Inflammatory macrophage treated with lipopolysaccharide for 1 hour (primary cell): Measurements from ENCODE around the gene PKMYT1.

ENCODE experiments used
- DNase-seq, 2 donors: peaks; one replicate each; pipeline ENCODE4 v3.0.0-alpha.2; 2020 to 2022

The PKMYT1 gene

DNA sequence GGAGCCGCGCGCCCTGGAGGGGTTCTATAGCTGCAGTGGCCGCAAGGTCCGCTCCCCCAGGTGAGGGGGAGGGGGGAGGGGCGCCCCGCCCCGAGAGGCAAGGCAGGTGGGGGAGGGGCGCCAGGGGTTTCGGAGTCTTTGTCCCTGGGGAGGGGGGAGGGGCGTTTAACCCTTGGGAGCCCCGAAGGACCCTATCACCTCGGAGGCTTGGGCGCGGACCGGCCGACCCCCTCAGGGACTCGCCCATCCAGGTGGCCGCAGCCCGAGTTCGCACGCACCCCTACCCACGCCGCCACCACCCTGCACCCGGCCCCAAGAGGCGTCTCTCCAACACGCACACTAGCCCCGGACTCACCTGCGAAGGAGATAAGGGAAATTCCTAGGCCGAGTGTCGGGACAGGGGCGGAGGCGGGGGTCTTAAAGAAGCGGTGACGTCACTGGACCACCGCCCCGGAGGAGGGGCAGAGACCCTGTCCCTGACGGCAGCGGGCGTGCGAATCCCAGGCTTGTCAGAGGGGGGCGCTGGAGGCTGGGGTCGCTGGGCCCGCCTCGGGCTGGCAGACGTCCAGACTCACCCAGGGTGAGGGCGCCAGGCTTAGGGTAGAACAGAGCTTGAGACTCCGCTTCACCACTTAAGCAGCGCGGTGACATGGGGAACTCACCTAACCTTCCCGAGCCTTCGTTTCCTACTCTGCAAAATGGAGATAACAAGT is 37.7 kb upstream of the PKMYT1 start, which contains the start of gene CLDN6:
TSS of gene CLDN6 (minus strand) at position 390 of the 713 bp plus-strand sequence. CDS start 2,162 bp downstream, outside the sequence.
- no peak for DNase-seq

DNA sequence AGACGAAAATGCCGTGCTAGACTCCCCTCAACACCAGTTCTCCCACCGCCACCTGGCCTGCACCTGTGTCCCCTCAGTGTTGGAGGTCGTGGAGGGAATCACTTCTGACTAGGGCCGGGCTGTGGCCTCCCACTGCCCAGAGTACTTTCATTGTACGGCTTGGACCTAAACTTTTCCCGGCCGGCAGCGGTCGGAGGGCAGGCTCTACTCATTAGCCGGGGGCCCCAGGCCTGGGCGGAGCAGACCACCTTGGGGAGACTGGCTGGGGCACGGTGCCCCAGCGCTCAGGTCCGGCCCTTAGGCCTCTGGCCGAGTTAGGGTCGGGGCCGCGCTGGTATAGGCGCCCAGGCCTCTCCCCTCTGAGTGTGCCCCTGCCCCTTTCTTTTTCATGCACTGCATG is 37.1 kb upstream of the PKMYT1 start:
- no peak for DNase-seq

DNA sequence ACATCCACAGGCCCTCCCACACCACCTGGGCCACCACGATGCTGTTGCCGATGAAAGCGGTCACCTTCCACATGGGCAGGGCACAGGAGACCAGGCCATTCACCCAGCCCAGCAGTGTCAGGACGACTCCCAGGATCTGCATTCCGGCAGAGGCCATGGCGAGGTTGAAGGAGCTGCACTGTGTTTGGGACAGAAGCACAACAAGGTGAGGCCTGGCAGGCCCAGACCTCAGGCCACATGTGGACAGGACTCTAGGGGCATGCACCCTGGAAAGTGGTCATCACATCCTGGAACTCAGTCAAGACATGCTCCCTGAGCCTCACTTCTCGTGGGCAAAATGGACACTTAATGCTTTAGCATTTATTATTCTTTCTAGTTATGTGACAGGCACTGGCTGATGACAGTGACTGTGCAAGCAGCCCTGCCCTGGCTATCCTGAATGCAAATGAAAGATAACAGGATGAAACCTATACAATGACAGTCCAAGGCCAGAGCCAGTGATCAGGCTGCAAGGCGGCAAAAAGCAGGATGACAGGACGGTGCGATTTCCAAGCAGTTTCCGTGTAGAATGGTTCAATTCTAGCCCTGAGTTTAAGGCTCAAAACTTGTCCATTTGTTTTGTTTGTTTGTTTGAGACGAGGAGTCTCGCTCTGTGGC is 35.7 kb upstream of the PKMYT1 start:
- DNase-seq, result no peak

DNA sequence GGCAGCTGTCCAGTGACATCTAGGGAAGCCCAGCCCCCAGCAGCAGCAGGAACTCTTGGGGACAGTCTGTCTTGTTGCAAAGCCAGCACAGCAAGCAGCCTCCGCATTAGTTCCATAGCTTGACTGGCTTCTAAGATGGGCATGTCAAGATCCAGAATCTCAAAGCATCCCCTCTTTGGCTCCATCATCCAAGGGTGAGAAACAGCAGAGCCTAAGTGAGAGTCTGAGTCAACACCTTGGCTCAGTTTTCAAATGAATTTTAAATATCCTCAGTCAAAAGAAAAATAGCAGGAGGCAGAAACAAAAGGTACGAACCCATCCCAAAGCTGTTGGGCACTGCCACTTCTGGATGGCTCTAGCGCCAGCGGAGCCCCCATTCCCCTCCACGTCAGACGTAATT is 34.7 kb upstream of the PKMYT1 start:
- DNase-seq, result no peak

DNA sequence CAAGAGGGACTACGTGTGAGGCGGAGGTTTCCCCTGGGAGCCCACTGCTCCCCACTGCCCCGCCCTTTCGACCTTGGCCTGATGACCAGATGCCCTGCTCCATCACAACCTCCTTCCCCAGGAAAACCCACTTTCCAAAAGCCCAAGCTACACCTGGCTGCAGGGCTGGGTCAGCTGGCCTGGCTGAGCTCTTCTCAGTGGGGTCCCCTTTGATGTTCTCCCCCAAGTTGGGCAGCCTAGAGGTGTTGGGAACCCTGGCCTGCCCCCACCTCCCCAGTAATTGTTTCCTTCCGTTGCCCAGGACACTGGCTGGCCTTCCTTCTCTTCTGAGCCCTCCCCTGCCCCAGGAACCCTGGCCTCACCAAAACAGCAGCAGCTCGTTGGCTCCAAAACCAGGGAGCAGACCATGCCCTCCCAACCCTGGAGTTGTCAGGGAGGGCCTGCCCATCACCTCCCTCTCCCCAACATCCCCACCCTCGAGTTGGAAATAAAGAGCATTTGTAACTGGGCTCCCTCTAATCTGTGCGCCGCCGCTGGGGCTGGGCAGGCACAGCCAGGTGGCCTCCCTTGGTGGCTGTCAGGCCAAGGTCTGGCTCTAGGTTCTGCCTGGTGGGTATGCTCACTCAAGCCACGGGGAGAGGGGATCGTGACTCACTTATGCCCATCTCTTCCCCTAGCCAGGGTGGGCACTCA is 33.9 kb upstream of the PKMYT1 start:
- DNase-seq, result no peak

DNA sequence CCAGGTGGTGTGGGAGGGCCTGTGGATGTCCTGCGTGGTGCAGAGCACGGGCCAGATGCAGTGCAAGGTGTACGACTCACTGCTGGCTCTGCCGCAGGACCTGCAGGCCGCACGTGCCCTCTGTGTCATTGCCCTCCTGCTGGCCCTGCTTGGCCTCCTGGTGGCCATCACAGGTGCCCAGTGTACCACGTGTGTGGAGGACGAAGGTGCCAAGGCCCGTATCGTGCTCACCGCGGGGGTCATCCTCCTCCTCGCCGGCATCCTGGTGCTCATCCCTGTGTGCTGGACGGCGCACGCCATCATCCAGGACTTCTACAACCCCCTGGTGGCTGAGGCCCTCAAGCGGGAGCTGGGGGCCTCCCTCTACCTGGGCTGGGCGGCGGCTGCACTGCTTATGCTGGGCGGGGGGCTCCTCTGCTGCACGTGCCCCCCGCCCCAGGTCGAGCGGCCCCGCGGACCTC is 33.3 kb upstream of the PKMYT1 start:
- DNase-seq, result no peak

DNA sequence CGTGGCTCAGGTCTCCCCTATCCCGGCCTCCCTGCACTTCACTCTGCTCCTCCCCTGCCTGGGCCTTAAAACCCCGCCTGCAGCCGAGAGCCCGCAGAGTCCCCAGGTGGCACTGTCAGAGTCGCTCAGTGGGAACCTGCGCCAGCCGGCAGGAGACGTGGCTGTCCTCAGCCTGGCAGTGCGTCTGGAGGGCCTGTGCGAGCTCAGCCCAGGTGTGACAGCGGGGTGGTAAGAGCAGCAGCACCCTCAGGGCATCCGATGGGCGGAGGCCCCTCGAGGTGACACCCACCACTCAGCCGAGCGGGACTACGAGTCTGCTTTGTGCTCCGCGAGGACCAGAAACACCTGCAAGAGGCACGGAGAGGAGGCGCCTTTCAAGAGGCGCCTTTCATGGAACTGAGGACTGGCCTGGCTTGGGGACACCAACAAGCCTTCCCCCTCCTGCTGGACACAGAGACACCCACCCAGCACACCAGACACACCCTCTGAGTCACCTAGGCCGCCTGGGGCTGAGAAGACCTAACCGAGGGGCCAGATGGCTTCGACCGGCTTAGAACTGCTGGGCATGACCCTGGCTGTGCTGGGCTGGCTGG is 32.7 kb upstream of the PKMYT1 start, which contains the start of gene CLDN9:
TSS of gene CLDN9 (plus strand) at position 96 of the 593 bp plus-strand sequence. CDS start at position 536, 440 bp downstream.
- no peak for DNase-seq

DNA sequence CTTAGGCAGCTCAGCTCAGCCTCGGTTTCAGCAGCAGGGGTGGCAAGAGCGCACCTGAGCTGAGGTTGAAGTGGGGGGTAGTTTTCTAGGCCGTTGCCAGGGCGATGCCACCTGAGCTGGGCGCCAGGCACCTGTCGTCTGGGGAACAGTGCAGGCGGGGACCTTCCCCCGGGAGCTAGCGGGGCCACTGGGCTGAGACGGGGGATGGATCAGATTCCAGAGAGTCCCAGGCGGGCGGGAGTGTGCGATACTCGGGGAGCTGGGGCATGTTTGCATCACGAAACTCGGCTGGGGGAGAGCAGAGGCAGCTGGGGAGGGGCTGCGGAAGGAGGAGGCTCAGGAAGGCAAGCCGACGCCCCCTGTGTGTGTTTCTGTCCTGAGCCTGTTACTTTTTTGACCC is 32.0 kb upstream of the PKMYT1 start:
- DNase-seq, result no peak

DNA sequence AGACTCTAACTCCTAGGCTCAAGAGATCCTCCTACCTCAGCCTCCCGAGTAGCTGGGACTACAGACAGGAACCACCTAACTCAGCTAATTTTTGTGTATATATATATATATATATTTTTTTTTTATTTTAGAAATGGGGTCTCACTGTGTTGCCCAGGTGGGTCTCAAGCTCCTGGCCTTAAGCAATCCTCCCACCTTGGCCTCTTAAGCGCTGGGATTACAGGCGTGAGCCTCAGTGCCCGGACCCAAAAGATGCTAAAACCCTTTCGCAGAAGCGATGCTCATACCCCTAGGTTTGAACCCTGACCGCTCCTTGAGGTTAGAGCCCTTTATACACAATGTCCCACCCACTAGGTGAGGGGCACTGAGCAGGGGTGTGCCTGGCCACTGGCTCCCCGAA is 30.3 kb upstream of the PKMYT1 start:
- no peak for DNase-seq

DNA sequence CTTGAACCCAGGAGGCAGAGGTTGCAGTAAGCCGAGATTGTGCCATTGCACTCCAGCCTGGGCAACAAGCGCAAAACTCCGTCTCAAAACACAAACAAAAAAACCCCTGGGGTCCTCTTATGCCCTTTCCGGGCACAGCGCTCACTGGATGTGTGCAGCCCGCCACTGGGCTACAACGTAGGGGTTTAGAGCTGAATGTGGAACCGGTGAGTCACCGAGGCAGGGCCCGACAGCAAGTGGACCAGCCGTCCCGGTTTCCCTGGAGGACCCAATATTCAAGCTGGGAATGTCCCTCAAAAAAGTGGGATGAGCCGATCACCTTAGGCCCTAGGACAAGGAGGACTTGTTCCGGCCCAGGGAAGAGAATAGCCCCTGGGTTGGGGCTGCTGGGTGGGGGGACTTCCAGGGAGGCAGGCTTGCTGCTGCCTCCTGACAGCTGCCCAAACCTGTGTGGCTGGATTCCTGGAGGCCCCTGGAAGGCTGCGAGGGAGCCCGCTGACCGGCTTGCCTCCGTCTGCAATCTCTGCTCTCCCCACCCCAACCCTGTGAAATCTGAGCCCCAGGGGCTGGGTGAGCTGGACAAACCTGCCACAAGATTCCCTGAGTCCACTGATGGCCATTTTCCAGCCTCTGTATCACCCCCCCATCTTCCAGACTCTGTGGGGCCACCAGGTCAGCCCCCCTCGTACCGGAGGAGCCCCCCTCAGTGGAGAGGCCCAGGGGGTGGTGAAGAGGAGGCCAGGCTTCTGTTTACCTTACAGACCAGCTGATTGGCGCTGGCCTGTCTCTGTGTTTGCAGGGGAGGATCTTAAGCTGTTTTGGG is 29.5 kb upstream of the PKMYT1 start:
- no peak for DNase-seq

DNA sequence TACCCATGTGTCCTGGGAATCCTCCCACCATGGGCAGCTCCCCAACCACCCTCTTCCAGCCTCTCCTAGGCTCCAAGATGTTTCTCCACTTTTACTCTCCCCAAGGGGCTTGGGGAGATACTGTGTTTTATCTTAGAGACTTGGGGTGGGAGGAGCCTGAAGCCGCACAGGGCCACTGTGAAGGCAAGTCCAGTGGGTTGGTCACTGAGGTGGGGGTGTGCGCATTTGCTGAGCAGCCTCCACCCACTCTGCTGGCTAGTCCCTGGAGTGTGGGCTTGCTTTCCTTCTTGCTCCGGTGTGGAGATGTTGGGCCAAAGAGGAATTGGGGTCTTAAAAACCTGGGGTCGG is 28.4 kb upstream of the PKMYT1 start:
- DNase-seq, result no peak

DNA sequence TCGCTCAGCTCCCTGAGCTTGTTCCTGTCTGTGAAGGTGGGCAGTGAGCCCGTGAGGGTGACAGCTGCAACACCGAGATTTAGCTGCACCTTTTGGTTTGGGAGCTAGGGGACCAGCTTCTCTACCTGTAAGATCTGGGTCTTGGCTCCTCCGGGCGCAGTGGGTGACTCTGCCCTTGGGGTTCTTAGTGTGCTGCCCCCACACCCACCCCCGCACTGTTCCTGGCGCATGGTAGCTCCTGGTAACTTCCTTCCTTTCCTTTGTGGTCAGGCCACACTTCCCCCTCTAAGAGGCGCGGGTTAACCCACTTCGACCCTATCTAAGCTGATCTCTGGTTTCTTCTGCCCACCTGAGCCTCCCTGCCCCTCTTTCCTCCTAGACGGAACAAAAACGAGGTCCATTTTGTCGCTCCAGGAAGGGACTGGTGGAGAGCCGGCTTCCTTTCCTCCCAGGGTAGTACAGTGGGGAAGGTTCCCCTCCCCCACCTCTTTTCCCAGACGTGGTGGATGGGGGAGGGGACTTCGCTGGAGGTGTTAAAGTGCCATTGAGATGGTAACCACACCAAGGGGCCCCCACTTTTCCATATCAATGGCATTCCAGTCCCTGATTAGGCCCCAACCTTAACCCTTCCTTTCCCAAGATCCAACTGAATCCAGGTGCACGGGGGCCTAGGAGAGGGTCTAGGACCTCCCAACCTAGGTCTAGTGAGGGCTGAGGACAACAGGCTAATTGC is 27.9 kb upstream of the PKMYT1 start:
- peak; percentile 50 to 54 for DNase-seq

DNA sequence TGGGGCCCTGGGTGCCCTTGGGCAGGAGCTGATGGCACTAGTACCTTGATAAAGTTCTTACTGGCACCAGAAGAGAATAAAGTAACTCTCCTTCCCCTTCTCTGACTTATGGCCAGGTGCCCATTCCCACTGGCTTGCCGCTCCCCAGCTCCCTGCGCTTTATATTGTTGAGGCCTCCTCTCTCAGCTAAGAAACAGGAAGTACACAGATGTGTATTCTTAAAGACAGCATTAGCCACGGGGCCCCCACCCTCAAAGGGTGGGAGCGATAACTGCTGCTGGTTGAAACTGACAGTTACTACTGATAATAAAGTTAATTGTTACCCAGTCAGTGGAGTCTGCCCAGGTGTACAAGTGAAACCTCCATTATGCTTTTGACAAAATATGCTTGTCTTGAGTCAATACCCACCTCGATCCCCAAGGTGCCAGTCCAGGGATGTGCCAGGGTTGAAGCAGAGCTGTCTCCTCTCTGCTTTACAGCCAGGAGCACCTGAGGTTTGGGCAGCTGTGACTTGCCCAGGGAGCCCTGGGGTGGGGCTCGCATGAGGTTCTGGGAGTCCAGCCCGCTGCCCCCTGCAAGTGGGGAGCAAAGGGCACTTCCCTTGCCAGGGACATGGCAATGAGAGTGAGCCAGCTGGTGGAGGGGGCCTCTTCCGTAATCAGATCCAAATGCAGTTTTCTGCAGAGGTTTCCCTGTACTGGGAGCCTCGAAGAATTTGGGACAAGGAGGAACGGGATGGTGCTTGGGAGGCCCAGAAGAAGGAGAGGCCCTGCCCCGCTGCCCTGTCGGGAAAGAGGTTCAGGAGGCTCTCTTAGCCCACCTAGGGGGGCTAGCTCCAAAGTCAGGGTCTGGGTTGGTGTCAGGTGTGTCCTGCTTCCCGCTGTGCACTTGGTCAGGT is 27.1 kb upstream of the PKMYT1 start:
- no peak for DNase-seq

DNA sequence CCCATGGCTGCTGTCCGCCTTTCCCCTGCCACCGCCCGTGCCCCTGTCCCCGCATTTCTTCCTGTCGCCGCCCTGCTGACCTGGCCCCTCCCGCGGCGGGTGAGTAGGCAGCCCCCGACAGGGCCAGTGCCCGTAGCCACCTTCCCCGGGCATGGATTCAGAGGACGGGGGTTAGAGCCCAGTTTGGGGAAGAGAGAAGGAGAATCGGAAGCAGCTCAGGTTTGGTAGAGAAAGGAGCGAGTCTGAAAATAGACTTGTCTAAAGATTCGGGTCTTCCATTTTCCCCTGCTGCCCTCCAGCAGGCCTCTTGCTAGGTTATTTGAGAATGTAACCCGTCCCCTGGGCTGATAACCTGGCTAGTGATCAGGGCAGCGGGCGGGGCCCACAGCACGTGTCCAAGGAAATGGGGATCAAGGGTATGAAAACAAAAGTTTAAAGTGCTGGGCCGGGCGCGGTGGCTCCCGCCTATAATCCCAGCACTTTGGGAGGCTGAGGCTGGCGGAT is 24.6 kb upstream of the PKMYT1 start:
- DNase-seq, result peak in 1 of 2 donors; percentile 10

DNA sequence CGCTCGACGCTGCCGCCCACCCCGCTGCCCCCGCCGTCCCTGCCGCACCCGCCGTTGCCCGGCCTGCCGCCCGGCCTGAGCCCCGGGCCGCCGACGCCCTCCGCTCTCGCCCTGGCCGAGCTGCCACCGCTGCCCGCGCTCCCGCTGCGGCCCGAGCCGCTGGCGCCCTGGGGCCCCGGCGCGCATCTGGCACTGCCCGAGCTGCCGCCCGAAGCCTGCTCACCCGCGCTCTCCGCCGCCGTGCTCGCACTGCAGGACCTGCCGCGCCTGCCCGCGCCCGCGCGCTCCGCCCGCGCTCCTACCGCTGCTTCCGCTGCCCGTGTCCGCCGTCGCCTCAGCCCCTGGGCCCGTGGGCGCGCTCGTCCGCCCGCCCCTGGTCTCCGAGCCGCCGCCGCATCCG is 24.1 kb upstream of the PKMYT1 start:
- no peak for DNase-seq

DNA sequence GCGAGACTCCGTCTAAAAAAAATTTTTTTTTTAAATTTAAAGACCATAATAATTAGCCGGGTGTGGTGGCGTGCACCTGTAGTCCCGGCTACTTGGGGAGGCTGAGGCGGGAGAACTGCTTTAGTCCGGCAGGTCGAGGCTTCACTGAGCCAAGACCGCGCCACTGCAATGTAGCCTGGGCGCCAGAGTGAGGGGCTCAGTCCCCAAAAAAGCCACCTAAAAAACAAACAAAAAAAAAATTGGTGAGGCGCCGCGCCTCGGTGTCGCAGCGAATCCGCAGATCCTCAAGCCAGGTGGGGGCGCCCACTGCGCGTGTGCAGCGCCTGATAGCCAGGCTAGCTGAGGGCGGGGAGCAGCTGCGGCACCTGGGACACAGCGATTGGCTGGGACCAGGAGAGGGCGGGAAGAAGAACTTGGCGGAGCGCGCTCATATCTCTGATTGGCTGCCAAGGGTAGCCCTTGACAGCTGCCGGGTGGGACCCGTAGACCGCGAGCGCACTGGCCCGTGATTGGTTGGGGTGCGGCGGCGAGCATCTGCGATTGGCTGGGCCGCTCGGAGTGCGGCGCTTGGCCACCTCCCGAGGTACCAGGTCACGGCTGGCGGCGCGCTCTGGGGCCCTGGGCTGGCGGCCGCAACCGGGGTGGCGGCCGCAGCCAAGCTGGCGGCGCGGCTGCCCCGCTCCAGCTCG is 23.5 kb upstream of the PKMYT1 start:
- DNase-seq, result peak; percentile 97 to 99

DNA sequence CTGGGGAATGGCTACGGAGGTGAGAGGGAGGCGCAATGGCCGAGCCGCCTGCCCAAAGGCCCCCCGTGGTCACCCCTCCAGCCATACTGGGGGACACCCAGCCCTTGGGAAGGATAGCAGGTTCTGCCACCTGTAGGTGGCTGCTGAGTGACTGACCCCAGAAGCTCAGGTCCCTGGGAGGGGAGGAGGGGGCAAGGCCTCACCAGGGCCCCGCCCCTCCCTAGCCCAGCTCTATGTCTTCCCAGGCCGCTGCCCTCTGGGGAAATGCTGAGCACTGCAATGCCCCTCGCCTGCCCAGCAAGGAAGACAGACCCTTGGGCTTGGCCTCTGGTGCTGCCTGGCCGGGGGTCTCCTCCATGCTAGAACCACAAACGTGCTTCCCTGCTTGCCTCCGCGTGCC is 21.1 kb upstream of the PKMYT1 start:
- DNase-seq, result no peak

DNA sequence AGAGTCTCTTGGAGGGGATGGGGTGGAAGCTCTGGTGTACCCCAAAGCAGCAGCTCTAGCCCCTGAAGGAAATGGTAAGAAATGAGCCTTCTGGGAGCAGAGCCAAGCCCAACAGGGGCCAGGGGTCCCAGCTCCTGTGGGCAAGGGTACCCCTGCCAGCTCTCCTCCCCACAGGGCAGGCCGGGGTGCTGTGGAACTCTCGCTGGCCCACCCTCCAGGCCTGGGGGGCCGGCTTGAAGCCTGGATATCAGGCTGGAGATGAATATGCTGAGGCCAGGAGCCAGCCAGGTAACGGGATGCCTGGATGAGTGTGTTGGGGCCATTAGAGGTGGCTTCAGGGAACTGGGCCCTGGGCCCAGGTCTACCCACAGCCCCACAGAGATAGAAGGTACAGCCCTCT is 20.3 kb upstream of the PKMYT1 start:
- no peak for DNase-seq

DNA sequence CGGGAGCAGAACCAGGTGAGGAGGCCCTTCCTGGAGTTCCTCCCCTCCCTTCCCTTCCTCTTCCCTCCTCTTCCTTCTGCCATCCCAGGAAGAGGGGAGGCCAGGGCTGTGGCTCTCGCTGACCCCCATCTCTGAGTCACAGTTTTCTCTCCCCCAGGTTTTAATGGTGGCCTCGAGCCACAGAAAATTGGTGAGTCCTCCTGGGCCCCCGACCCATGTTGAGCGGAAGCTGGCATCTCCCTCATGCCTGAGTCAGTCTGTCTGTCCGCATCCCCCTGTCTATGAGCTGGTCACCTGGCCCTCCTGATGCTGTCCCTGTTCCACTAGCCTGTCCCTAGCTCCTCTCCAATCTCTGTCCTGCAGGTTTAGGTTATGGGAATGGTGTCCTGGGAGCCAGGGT is 19.7 kb upstream of the PKMYT1 start:
- DNase-seq, result no peak

DNA sequence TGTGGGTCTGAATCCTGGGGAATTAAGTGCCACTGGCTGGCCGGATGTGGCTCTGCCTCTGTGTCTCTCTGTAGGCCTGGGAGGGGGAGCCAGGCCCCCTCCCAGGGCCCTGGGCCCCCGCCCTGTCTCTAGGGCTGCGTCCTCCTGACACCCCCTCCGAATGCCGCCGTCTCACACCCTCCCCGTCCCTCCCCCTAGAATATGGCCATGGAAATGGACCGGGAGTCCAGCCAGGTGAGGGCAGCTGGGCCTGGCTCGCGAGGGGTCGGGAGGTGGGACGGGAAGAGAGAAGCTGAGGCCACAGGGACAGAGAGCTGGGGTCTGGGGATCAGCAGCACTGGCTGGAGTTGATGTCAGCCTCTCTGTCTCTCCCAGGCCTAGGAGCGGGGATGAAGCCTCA is 16.1 kb upstream of the PKMYT1 start:
- no peak for DNase-seq
